ENCODE data around the gene DHTKD1.

The DHTKD1 gene

DNA sequence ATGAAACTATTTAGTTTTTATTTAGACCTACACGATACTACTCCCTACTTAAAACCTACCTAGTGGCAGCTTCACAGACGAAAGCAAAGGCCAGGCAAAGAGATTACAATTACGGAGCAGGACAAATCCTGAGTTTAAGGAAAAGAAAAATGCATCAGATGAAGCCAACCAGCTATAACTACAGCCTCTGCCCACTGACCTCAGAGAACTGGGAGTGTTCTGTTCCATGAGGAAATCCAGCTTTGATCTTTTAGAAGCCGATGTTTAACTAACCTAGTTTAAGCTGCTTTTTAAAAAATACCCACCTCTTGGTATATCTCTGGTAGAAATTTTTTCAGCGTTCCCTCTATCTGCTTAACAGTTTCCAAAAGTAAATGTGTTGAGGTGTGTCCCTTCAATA is 23.2 kb upstream of the DHTKD1 start:
- no peak for DNase-seq (ENCODE audit: low read depth)
- H3K4me3 ChIP-seq (ENCODE audit: low read depth, low read length) = no peak overlapping the region
- TF ChIP-seq, protein P1, sequence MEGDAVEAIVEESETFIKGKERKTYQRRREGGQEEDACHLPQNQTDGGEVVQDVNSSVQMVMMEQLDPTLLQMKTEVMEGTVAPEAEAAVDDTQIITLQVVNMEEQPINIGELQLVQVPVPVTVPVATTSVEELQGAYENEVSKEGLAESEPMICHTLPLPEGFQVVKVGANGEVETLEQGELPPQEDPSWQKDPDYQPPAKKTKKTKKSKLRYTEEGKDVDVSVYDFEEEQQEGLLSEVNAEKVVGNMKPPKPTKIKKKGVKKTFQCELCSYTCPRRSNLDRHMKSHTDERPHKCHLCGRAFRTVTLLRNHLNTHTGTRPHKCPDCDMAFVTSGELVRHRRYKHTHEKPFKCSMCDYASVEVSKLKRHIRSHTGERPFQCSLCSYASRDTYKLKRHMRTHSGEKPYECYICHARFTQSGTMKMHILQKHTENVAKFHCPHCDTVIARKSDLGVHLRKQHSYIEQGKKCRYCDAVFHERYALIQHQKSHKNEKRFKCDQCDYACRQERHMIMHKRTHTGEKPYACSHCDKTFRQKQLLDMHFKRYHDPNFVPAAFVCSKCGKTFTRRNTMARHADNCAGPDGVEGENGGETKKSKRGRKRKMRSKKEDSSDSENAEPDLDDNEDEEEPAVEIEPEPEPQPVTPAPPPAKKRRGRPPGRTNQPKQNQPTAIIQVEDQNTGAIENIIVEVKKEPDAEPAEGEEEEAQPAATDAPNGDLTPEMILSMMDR (IDR thresholded peaks at IDR 0.05; ENCODE audit: control insufficient read depth, extremely low read depth, insufficient read depth) = no peak

DNA sequence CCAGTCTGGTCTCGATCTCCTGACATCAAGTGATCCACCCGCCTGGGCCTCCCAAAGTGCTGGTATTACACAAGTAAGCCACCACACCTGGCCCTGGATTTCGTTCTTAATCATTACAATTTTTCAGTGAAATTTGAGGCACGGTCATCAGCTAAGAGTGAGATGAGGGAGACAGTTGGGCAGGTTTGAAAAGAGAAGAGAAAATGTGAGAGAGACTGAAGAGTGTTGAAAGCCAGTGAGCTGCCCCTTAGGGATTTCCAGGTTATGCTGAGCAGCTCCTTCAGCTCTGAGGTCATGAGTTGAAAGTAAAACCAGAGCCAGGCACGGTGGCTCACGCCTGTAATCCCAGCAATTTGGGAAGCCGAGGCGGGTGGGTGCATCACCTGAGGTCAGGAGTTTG is 20.2 kb upstream of the DHTKD1 start:
- no peak overlapping the region for H3K4me3 ChIP-seq (ENCODE audit: low read depth, low read length)
- TF ChIP-seq, protein P1 (IDR thresholded peaks at IDR 0.05; ENCODE audit: control insufficient read depth, extremely low read depth, insufficient read depth) = no peak
- DNase-seq (ENCODE audit: low read depth) = no peak

DNA sequence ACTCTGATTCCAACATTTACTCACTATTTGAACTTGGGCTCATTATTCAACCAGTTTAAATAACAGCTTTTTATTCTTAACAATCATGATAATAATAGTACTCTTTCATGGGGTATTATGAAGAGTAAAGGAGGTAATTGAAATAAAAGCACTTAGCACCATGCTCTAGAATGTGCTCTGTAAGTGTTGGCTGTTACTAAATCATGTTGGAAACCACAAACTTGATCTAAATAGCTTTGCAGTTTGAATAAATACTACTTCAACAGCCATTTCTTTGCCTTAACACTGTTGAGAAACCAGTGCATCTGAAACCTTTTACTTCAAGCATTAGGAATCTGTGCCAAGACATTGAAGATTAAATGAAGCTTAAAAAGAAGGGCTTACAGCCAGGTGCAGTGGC is 18.2 kb upstream of the DHTKD1 start:
- no peak overlapping the region for H3K4me3 ChIP-seq (ENCODE audit: low read depth, low read length)
- TF ChIP-seq, protein P1 (IDR thresholded peaks at IDR 0.05; ENCODE audit: control insufficient read depth, extremely low read depth, insufficient read depth) = no peak
- DNase-seq (ENCODE audit: low read depth) = no peak

DNA sequence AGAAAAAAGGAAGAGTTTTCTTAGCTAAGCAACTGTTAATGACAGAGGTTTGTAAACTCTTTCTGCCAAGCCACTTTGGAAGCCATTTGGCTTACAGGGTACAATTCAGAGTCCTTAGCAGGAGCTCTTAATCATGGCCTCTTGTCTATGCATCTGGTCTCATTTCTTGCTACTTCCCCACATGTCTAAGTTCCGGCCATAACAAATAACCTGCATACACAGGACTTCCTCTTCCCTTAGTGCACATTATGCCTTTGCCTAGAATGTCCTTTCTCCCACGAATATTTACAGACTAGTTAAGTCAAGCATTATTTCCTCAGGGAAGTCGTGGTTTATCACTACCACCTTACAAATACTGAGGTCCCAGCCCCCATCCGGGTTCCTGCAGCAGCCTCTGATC is 17.5 kb upstream of the DHTKD1 start:
- no peak for DNase-seq (ENCODE audit: low read depth)
- TF ChIP-seq, protein P1 (IDR thresholded peaks at IDR 0.05; ENCODE audit: control insufficient read depth, extremely low read depth, insufficient read depth) = no peak
- H3K4me3 ChIP-seq (ENCODE audit: low read depth, low read length) = no peak overlapping the region

DNA sequence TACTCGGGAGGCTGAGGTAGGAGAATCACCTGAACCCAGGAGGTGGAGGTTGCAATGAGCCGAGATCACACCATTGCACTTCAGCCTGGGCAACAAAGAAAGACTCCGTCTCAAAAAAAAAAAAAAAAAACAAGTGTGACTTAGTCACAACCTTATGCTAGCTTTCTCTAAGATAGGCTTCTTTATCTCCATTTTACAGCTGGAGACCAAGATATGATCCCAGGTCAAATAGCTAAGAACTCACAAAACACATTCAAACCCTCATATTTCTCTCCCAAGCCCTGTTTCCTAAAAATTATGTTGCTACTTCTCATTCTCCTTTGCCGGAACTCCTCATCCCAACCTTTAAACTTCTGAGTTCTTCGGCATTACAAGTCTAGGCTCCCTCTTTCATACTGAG is 13.0 kb upstream of the DHTKD1 start:
- no peak for DNase-seq (ENCODE audit: low read depth)
- TF ChIP-seq, protein P1 (IDR thresholded peaks at IDR 0.05; ENCODE audit: control insufficient read depth, extremely low read depth, insufficient read depth) = no peak
- H3K4me3 ChIP-seq (ENCODE audit: low read depth, low read length) = no peak overlapping the region

DNA sequence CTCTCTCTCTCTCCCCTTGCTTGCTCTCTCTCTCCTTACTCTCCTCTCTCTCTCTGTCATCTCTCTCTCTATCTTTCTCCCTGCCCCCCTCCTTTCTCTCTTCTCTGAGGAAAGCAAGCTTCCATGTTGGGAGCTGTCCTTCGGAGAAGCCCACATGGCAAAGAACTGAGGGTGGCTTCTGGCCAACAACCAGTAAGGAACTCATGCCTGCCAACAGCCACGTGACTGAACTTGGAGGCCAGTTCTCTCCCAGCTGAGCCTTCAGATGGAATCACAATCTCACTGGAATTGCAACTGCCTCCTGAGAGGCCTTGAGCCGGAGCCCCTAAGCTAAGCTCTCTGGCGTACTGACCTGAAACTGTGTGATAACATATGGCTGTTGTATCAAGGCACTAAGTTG is 12.0 kb upstream of the DHTKD1 start:
- DNase-seq (ENCODE audit: low read depth) = no peak

DNA sequence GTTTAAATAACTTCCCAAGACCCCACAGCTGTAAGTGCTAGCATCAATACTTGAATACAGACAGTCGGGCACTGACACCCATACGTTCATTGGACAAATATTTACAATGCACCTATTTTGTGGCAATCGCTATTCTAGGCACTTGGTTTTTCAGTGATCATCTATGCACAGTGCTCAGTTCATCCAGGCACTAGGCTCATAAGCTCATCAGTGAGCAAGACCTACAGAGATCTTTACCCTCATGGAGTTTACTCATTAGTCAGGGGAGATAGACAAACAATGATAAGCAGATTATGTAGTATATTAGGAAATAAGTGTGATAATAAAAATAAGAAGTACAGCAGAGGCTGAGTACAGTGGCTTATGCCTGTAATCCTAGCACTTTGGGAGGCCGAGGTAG is 7.6 kb upstream of the DHTKD1 start:
- DNase-seq (ENCODE audit: low read depth) = no peak
- TF ChIP-seq, protein P1 (IDR thresholded peaks at IDR 0.05; ENCODE audit: control insufficient read depth, extremely low read depth, insufficient read depth) = no peak
- H3K4me3 ChIP-seq (ENCODE audit: low read depth, low read length) = no peak overlapping the region

More for the DNA sequence above, 12.0 kb upstream of the DHTKD1 start:
- TF ChIP-seq, protein P1 (IDR thresholded peaks at IDR 0.05; ENCODE audit: control insufficient read depth, extremely low read depth, insufficient read depth) = no peak
- no peak overlapping the region for H3K4me3 ChIP-seq (ENCODE audit: low read depth, low read length)

Measured in LNCaP clone FGC (cell line).